H1 (cell line): Measurements from ENCODE around the gene IFITM10. TPM values are rescaled to one million over a fixed set of nuclear protein-coding genes. Genes with fewer than 3 reads are reported as not detected.

Experiments used
- polyA plus RNA-seq, 7 experiments: library from polyadenylated mRNA; depleted of rRNA in 3 of 7; stranded (reverse) in 5 of 7; unstranded in 2 of 7; fragments of >200 nt in 5 of 7; fragments of 200-250 nt in 2 of 7; gene quantifications; 1 replicate in 5 of 7; 2 replicates in 1 of 7; 4 replicates in 1 of 7; pipeline versions ENCODE4 v1.2.1 to v1.2.3, GENCODE V29; 2011 to 2013; ENCODE audit warnings: missing spikeins in 2 of 7, mixed read lengths in 2 of 7
- total RNA-seq: library from RNA; stranded (reverse); fragmentation: NEBNext Ultra II Directional; extraction: Animal tissue kit (Norgen Biotek cat#: 25700); gene quantifications from 2 replicates; pipeline ENCODE4 v1.2.1, GENCODE V29; 2021
- TF ChIP-seq, protein P1 (sequence below): fragments of 300-600 bp; sonication (generic); IDR thresholded peaks from 2 replicates; pipeline ENCODE4 v1.7.1; 2012; ENCODE audit warnings: low read length, moderate library complexity, mild to moderate bottlenecking, inconsistent platforms; ENCODE audit not compliant: insufficient replicate concordance

IFITM10 gene
- total and polyA plus RNA-seq, 2 of the 8 experiments (the other 6 are each of a cell fraction or from before 2014, with no cell fraction given) = 0.08 to 0.22 TPM

DNA sequence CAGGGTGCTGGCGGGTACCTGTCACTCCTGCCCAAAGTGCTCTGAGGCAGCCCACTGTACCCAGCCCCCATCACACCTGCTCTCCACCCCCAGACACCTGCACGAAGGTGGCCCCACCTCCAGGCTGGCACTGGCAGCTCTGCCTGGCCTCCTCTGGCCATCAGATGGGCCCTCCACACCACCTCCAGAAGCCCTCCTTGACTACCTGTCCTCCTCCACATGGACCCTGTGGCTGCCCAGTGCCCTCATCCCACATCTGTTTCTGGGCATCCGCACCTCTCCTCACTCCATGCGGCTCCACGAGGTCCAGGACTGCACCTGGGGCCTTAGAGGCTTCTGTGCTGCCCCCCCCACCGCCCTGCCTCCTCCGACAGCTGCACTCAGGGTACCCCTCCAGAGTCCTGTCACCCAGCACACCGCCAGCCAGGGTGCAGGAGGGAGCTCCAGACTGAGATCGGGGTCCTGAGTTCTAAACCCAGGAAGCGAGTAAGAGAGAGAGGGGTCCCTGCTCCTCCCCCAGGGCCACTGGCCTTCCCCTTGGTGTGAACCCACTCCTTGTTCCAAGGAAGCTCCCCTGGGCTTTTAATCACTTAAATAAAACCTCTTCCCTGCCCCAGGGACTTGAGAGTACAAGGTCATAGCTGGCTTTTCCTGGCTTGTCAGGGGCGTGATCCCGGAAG is 11.6 kb upstream of the IFITM10 start (continued):
- TF ChIP-seq, protein P1, sequence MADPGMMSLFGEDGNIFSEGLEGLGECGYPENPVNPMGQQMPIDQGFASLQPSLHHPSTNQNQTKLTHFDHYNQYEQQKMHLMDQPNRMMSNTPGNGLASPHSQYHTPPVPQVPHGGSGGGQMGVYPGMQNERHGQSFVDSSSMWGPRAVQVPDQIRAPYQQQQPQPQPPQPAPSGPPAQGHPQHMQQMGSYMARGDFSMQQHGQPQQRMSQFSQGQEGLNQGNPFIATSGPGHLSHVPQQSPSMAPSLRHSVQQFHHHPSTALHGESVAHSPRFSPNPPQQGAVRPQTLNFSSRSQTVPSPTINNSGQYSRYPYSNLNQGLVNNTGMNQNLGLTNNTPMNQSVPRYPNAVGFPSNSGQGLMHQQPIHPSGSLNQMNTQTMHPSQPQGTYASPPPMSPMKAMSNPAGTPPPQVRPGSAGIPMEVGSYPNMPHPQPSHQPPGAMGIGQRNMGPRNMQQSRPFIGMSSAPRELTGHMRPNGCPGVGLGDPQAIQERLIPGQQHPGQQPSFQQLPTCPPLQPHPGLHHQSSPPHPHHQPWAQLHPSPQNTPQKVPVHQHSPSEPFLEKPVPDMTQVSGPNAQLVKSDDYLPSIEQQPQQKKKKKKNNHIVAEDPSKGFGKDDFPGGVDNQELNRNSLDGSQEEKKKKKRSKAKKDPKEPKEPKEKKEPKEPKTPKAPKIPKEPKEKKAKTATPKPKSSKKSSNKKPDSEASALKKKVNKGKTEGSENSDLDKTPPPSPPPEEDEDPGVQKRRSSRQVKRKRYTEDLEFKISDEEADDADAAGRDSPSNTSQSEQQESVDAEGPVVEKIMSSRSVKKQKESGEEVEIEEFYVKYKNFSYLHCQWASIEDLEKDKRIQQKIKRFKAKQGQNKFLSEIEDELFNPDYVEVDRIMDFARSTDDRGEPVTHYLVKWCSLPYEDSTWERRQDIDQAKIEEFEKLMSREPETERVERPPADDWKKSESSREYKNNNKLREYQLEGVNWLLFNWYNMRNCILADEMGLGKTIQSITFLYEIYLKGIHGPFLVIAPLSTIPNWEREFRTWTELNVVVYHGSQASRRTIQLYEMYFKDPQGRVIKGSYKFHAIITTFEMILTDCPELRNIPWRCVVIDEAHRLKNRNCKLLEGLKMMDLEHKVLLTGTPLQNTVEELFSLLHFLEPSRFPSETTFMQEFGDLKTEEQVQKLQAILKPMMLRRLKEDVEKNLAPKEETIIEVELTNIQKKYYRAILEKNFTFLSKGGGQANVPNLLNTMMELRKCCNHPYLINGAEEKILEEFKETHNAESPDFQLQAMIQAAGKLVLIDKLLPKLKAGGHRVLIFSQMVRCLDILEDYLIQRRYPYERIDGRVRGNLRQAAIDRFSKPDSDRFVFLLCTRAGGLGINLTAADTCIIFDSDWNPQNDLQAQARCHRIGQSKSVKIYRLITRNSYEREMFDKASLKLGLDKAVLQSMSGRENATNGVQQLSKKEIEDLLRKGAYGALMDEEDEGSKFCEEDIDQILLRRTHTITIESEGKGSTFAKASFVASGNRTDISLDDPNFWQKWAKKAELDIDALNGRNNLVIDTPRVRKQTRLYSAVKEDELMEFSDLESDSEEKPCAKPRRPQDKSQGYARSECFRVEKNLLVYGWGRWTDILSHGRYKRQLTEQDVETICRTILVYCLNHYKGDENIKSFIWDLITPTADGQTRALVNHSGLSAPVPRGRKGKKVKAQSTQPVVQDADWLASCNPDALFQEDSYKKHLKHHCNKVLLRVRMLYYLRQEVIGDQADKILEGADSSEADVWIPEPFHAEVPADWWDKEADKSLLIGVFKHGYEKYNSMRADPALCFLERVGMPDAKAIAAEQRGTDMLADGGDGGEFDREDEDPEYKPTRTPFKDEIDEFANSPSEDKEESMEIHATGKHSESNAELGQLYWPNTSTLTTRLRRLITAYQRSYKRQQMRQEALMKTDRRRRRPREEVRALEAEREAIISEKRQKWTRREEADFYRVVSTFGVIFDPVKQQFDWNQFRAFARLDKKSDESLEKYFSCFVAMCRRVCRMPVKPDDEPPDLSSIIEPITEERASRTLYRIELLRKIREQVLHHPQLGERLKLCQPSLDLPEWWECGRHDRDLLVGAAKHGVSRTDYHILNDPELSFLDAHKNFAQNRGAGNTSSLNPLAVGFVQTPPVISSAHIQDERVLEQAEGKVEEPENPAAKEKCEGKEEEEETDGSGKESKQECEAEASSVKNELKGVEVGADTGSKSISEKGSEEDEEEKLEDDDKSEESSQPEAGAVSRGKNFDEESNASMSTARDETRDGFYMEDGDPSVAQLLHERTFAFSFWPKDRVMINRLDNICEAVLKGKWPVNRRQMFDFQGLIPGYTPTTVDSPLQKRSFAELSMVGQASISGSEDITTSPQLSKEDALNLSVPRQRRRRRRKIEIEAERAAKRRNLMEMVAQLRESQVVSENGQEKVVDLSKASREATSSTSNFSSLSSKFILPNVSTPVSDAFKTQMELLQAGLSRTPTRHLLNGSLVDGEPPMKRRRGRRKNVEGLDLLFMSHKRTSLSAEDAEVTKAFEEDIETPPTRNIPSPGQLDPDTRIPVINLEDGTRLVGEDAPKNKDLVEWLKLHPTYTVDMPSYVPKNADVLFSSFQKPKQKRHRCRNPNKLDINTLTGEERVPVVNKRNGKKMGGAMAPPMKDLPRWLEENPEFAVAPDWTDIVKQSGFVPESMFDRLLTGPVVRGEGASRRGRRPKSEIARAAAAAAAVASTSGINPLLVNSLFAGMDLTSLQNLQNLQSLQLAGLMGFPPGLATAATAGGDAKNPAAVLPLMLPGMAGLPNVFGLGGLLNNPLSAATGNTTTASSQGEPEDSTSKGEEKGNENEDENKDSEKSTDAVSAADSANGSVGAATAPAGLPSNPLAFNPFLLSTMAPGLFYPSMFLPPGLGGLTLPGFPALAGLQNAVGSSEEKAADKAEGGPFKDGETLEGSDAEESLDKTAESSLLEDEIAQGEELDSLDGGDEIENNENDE = no peak
